NCI-H524 treated with DMSO at 0.1 percent for 48 hours (cell line): Measurements from ENCODE around the gene CFAP141.
"Not testable (repeated sequence)": the region's sequence is repeated elsewhere in the genome, so short reads cannot be mapped to it uniquely, and the experiment has no call there.

Experiments
- DNase-seq: peaks from one replicate; lab custom pipeline; 2025; lab: John Stamatoyannopoulos, UW

Gene CFAP141

GRCh38 chr1:154206196-154206595 is at the start of gene CFAP141:
Gene CFAP141, minus strand, starts transcription at chr1:154206333. Its CDS starts 26 bp downstream, at chr1:154206307.
- DNase-seq: no peak

GRCh38 chr1:154253671-154254070 is 47.5 kb upstream of the CFAP141 start:
- no peak for DNase-seq

- no peak for DNase-seq
Observed at GRCh38 chr1:154241703-154242351, 35.7 kb upstream of the CFAP141 start.

GRCh38 chr1:154240294-154240833 is 34.2 kb upstream of the CFAP141 start:
- DNase-seq: no peak

- no peak for DNase-seq
Observed at GRCh38 chr1:154239491-154239890, 33.4 kb upstream of the CFAP141 start.

- DNase-seq: no peak
Observed at GRCh38 chr1:154237880-154238506, 31.9 kb upstream of the CFAP141 start.

- no peak for DNase-seq
Observed at GRCh38 chr1:154237435-154237834, 31.3 kb upstream of the CFAP141 start.

GRCh38 chr1:154236855-154237254 is 30.7 kb upstream of the CFAP141 start:
- DNase-seq: no peak

- not testable (repeated sequence) for DNase-seq
Observed at GRCh38 chr1:154233127-154233526, 27.0 kb upstream of the CFAP141 start.

- not testable (repeated sequence) for DNase-seq
Observed at GRCh38 chr1:154231112-154231511, 25.0 kb upstream of the CFAP141 start.

- DNase-seq: no peak
Observed at GRCh38 chr1:154225370-154225769, 19.2 kb upstream of the CFAP141 start.

- no peak for DNase-seq
Observed at GRCh38 chr1:154223621-154224020, 17.5 kb upstream of the CFAP141 start.

- no peak for DNase-seq
Observed at GRCh38 chr1:154222918-154223317, 16.8 kb upstream of the CFAP141 start.

- no peak for DNase-seq
Observed at GRCh38 chr1:154222518-154222917, 16.4 kb upstream of the CFAP141 start.

- DNase-seq: no peak
Observed at GRCh38 chr1:154221278-154222001, 15.3 kb upstream of the CFAP141 start.

- DNase-seq: no peak
Observed at GRCh38 chr1:154220970-154221277, 14.8 kb upstream of the CFAP141 start.

- peak; percentile 91 for DNase-seq
Observed at GRCh38 chr1:154220071-154220969, 14.2 kb upstream of the CFAP141 start, which contains the start of gene UBAP2L. Gene UBAP2L, plus strand, starts transcription at chr1:154220955. Its CDS starts 4,169 bp downstream, at chr1:154225124.

- DNase-seq: no peak
Observed at GRCh38 chr1:154219541-154219940, 13.4 kb upstream of the CFAP141 start.

GRCh38 chr1:154218545-154218944 is 12.4 kb upstream of the CFAP141 start:
- DNase-seq: no peak

GRCh38 chr1:154213274-154213673 is 7.1 kb upstream of the CFAP141 start:
- DNase-seq: no peak

- DNase-seq: no peak
Observed at GRCh38 chr1:154212083-154212482, 6.0 kb upstream of the CFAP141 start.
